HG03064 (cell line): ENCODE data around the gene CEMIP.
"Not testable (repeated sequence)": the region's sequence is repeated elsewhere in the genome, so short reads cannot be mapped to it uniquely, and the experiment has no call there.

Experiments
- ATAC-seq: cut with Tn5 transposase; IDR thresholded peaks from one replicate; pipeline ENCODE4 v1.9.1; 2021; ENCODE audit warnings: low read depth; ENCODE audit not compliant: unreplicated experiment

CEMIP gene

GRCh38 chr15:80942746-80943565 lies 163.8 kb downstream of the CEMIP start:
- no peak for ATAC-seq

- ATAC-seq, result no peak
Observed at GRCh38 chr15:80944818-80945217, 165.6 kb downstream of the CEMIP start.

GRCh38 chr15:80945605-80946004 lies 166.4 kb downstream of the CEMIP start:
- ATAC-seq, result no peak

- ATAC-seq, result no peak
Observed at GRCh38 chr15:80946576-80946975, 167.4 kb downstream of the CEMIP start.

- ATAC-seq, result no peak
Observed at GRCh38 chr15:80948651-80949292, 169.6 kb downstream of the CEMIP start.

GRCh38 chr15:80949756-80950155 lies 170.6 kb downstream of the CEMIP start:
- ATAC-seq, result no peak

- no peak for ATAC-seq
Observed at GRCh38 chr15:80950291-80951078, 171.3 kb downstream of the CEMIP start.

- no peak for ATAC-seq
Observed at GRCh38 chr15:80951941-80952340, 172.8 kb downstream of the CEMIP start.

- ATAC-seq, result no peak
Observed at GRCh38 chr15:80953001-80953952, 174.1 kb downstream of the CEMIP start.

- ATAC-seq, result no peak
Observed at GRCh38 chr15:80953953-80954778, 175.0 kb downstream of the CEMIP start.

- not testable (repeated sequence) for ATAC-seq
Observed at GRCh38 chr15:80955571-80956452, 176.6 kb downstream of the CEMIP start.

- no peak for ATAC-seq
Observed at GRCh38 chr15:80957556-80957955, 178.4 kb downstream of the CEMIP start.

- no peak for ATAC-seq
Observed at GRCh38 chr15:80957976-80958375, 178.8 kb downstream of the CEMIP start.

- ATAC-seq, result no peak
Observed at GRCh38 chr15:80958818-80959495, 179.8 kb downstream of the CEMIP start.

GRCh38 chr15:80965454-80965853 lies 186.3 kb downstream of the CEMIP start:
- not testable (repeated sequence) for ATAC-seq

GRCh38 chr15:80966431-80967197 lies 187.4 kb downstream of the CEMIP start:
- no peak for ATAC-seq

GRCh38 chr15:80967451-80967850 lies 188.3 kb downstream of the CEMIP start:
- ATAC-seq, result no peak
